Prostate gland (tissue), 2 donors: Measurements from ENCODE around the gene RRAS. TPM values are rescaled to one million over a fixed set of nuclear protein-coding genes. Genes with fewer than 3 reads are reported as not detected.

Experiments used
- DNase-seq: peaks from one replicate; pipeline ENCODE4 v3.0.0-alpha.2; 2019; ENCODE audit warnings: low spot score
- H3K27ac ChIP-seq, 2 donors: fragments of 200-600 bp; sonication (generic); 2 replicates each; pipeline ENCODE4 v1.5.1; 2017 to 2019
- H3K27me3 ChIP-seq: fragments of 200-600 bp; sonication (generic); replicated peaks from 2 replicates; pipeline ENCODE4 v1.5.1; 2019; ENCODE audit not compliant: insufficient read depth
- H3K36me3 ChIP-seq, 2 donors: fragments of 200-600 bp; sonication (generic); 1 replicate in 1 of 2; 2 replicates in 1 of 2; pipeline versions ENCODE4 v1.5.1 to v1.8.1; 2017 to 2019
- H3K4me1 ChIP-seq: fragments of 200-600 bp; sonication (generic); replicated peaks from 2 replicates; pipeline ENCODE4 v1.5.1; 2019
- H3K4me3 ChIP-seq, 2 donors: fragments of 200-600 bp; sonication (generic); 2 replicates each; pipeline ENCODE4 v1.5.1; 2017 to 2019
- H3K9me3 ChIP-seq: fragments of 200-600 bp; sonication (generic); 2 replicates; pipeline ENCODE4 v1.5.1; 2017
- CTCF ChIP-seq, 4 experiments: fragments of 200-600 bp in 2 of 4; fragments of 450-650 bp in 2 of 4; sonication (generic) in 2 of 4; IDR thresholded peaks; 1 replicate in 3 of 4; 2 replicates in 1 of 4; pipeline ENCODE4 v1.5.1; 2016 to 2019; ENCODE audit warnings: antibody characterized with exemption in 4 of 4, mild to moderate bottlenecking in 2 of 4, moderate library complexity in 2 of 4
- POLR2A ChIP-seq: fragments of 450-650 bp; IDR thresholded peaks from one replicate; pipeline ENCODE4 v1.6.1; 2016; ENCODE audit warnings: antibody characterized with exemption, mild to moderate bottlenecking
- POLR2AphosphoS5 ChIP-seq: sonication (generic); formaldehyde crosslinking; IDR thresholded peaks from one replicate; pipeline ENCODE4 v1.6.1; 2017; ENCODE audit warnings: antibody characterized with exemption
- WGBS: methylation state at CpG from one replicate; pipeline ENCODE4 v1.1.5; 2018; 5-methylcytosine and 5-hydroxymethylcytosine counted together
- intact Hi-C: fragments of 100-400 bp; cut with DNase I; formaldehyde crosslinking; loops from one replicate; pipeline ENCODE4 v1.14.2; 2022
- total RNA-seq, 2 donors: library from RNA; depleted of rRNA; stranded (reverse); fragments of >200 nt; gene quantifications; one replicate each; pipeline ENCODE4 v1.1.0, GENCODE V29; 2016

Gene RRAS
- total RNA-seq, 2 donors from 2014 or later = 59.1 to 72.3 TPM

DNA sequence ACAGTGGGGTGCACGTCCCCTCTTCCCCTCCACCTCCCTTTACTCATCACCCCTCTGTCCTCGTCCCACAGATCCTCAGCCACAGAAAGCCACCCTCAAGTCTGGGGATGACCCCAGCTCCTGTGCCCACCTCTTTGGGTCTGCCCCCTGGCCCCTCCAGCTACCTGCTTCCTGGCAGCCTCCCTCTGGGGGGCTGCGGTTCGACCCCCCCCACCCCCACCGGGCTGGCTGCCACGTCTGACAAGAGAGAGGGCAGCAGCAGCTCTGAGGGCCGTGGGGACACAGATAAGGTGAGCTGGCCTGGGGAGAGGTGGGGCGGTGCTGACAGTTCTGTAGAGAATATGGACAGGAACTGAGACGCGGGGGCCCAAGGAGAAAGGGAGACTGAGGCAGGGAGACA lies 14.6 kb upstream of the RRAS start:
- no peak overlapping the region for H3K4me3 ChIP-seq
- no peaks in the 10 kb centered on the region for H3K27me3 ChIP-seq
- H3K4me1 ChIP-seq = no peaks in the 10 kb centered on the region
- peaks cover 30 to 54% of the 10 kb centered on the region in 2 donors for H3K36me3 ChIP-seq
- no peaks in the 10 kb centered on the region for H3K9me3 ChIP-seq
- WGBS = 85% methylated on average over 10 of the region's 10 CpGs
- no peak overlapping the region for H3K27ac ChIP-seq
- intact Hi-C loops = no loop called here
- TF ChIP-seq POLR2A = no peak
- no peak for TF ChIP-seq CTCF (IDR thresholded peaks at IDR 0.05)
- no peak for TF ChIP-seq POLR2AphosphoS5
- no peak for DNase-seq

DNA sequence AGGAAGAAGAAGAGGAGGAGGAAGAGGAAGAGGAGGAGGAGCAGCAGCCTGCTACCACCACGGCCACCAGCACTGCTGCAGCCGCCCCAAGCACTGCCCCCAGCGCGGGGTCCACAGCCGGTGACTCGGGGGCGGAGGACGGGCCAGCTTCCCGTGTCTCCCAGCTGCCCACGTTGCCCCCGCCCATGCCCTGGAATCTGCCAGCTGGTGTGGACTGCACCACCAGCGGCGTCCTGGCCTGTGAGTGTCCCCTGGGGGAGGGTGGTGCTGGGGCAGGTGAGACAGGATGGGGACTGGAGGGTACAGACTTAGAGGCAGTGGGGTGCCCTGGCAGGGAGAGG lies 13.5 kb upstream of the RRAS start:
- Histone ChIP-seq H3K27ac (no peak overlapping the region), H3K36me3 (peaks cover 25 to 44% of the 10 kb centered on the region in 2 donors), H3K9me3 (no peaks in the 10 kb centered on the region), H3K4me1 (no peaks in the 10 kb centered on the region), H3K27me3 (no peaks in the 10 kb centered on the region), H3K4me3 (no peak overlapping the region)
- WGBS = 82% methylated on average over 13 of the region's 13 CpGs
- intact Hi-C loops = no loop called here
- no peak for TF ChIP-seq POLR2A
- TF ChIP-seq POLR2AphosphoS5 = no peak
- no peak for TF ChIP-seq CTCF (IDR thresholded peaks at IDR 0.05)
- no peak for DNase-seq

GRCh38 chr19:49652551-49653465 lies 12.9 kb upstream of the RRAS start:
- no peak for TF ChIP-seq POLR2A
- no peak for TF ChIP-seq CTCF (IDR thresholded peaks at IDR 0.05)
- no peak for TF ChIP-seq POLR2AphosphoS5
- no peak for DNase-seq
- 95% methylated on average over 58 of the region's 58 CpGs for WGBS
- Histone ChIP-seq H3K4me1 (no peaks in the 10 kb centered on the region), H3K27ac (no peak overlapping the region), H3K36me3 (peaks cover 25 to 41% of the 10 kb centered on the region in 2 donors), H3K9me3 (no peaks in the 10 kb centered on the region), H3K4me3 (no peak overlapping the region), H3K27me3 (no peaks in the 10 kb centered on the region)
- intact Hi-C loops = no loop called here

DNA sequence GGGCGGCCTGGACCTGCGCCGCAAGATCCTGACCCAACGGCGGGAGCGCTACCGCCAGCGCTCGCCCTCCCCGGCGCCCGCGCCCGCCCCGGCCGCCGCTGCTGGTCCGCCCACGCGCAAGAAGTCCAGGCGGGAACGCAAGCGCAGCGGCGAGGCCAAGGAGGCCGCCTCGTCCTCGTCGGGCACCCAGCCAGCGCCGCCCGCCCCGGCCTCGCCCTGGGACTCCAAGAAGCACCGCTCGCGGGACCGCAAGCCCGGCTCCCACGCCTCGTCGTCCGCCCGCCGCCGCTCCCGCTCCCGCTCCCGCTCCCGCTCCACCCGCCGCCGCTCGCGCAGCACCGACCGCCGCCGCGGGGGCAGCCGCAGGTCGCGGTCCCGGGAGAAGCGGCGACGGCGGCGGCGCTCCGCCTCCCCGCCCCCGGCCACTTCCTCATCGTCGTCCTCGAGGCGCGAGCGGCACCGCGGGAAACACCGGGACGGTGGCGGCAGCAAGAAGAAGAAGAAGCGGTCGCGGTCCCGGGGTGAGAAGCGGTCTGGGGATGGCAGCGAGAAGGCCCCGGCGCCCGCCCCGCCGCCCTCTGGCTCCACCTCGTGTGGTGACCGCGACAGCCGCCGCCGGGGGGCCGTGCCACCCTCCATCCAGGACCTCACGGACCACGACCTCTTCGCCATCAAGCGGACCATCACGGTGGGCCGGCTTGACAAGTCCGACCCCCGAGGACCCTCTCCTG lies 12.0 kb upstream of the RRAS start:
- Histone ChIP-seq H3K4me3 (no peak overlapping the region), H3K36me3 (peaks cover 25 to 33% of the 10 kb centered on the region in 2 donors)
- WGBS = 96% methylated on average over 98 of the region's 110 CpGs

More for the DNA sequence above, 12.0 kb upstream of the RRAS start:
- DNase-seq = no peak
- H3K9me3 ChIP-seq = no peaks in the 10 kb centered on the region
- no peak overlapping the region for H3K27ac ChIP-seq
- TF ChIP-seq POLR2A (no peak), POLR2AphosphoS5 (no peak), CTCF (IDR thresholded peaks at IDR 0.05) (no peak)
- intact Hi-C loops = no loop called here
- no peaks in the 10 kb centered on the region for H3K27me3 ChIP-seq
- H3K4me1 ChIP-seq = no peaks in the 10 kb centered on the region
